ENCODE measurements around the gene ZNF407. TPM values are rescaled to one million over a fixed set of nuclear protein-coding genes. Genes with fewer than 3 reads are reported as not detected.
A peak's percentile ranks its signal among the peaks of the same experiment; 100 is the strongest.

The ZNF407 gene
- total and polyA plus RNA-seq, 2 donors from 2014 or later, result 2.5 to 17.8 TPM

DNA sequence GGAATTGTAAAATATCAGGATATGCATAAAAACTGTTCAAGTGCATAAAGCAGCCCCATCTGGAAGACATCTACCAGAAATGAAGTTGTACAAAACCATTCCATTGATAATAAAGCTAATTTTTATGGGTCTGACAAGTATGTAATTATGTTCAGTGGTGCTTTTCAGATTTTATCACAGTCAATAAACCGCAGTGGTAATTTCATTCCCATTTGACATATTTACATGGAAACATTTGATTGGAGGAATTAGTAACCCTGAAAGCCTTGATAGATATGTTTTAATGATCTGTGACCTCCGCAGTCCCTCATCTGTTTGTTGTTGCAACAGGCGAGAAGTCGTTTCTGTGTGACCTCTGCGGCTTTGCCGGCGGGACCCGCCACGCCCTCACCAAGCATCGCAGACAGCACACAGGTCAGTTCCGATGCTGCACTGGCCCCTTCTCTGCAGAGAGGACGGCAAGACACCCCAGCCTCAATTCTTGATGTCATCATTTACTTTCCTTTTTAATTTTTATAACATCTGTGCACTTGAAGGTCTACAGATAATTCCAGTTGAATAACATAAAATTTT is 283.1 kb downstream of the ZNF407 start:
- peaks cover 0 to 2% (median 0%) of the 10 kb centered on the region in 3 donors for H3K36me3 ChIP-seq (ENCODE audit: control insufficient read depth in 2 of 3, insufficient read depth in 3 of 3, low read length in 3 of 3)
- H3K4me1 ChIP-seq (ENCODE audit: control insufficient read depth in 2 of 3, insufficient read depth in 2 of 3, low read depth in 1 of 3, low read length in 3 of 3), result no peaks in the 10 kb centered on the region
- no peak overlapping the region for H3K4me3 ChIP-seq (ENCODE audit: low read length in 3 of 3)
- peak in 2 of 5 donors; percentile 14 to 33 for DNase-seq
- H3K27ac ChIP-seq (ENCODE audit: low read depth in 2 of 2, low read length in 2 of 2), result no peak overlapping the region
- no peaks in the 10 kb centered on the region for H3K9me3 ChIP-seq (ENCODE audit: control insufficient read depth in 2 of 3, insufficient read depth in 1 of 3, low read length in 3 of 3)
- no peak for FAIRE-seq
- TF ChIP-seq, protein P1, sequence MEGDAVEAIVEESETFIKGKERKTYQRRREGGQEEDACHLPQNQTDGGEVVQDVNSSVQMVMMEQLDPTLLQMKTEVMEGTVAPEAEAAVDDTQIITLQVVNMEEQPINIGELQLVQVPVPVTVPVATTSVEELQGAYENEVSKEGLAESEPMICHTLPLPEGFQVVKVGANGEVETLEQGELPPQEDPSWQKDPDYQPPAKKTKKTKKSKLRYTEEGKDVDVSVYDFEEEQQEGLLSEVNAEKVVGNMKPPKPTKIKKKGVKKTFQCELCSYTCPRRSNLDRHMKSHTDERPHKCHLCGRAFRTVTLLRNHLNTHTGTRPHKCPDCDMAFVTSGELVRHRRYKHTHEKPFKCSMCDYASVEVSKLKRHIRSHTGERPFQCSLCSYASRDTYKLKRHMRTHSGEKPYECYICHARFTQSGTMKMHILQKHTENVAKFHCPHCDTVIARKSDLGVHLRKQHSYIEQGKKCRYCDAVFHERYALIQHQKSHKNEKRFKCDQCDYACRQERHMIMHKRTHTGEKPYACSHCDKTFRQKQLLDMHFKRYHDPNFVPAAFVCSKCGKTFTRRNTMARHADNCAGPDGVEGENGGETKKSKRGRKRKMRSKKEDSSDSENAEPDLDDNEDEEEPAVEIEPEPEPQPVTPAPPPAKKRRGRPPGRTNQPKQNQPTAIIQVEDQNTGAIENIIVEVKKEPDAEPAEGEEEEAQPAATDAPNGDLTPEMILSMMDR (IDR thresholded peaks at IDR 0.05; ENCODE audit: borderline replicate concordance, extremely low read depth, insufficient read depth), result no peak
- no peaks in the 10 kb centered on the region for H3K27me3 ChIP-seq (ENCODE audit: control insufficient read depth, insufficient read depth, low read length)
- H3K9ac ChIP-seq (ENCODE audit: low read length in 3 of 3), result no peak overlapping the region
- intact Hi-C loops (cut with DNase I), result no loop called here

DNA sequence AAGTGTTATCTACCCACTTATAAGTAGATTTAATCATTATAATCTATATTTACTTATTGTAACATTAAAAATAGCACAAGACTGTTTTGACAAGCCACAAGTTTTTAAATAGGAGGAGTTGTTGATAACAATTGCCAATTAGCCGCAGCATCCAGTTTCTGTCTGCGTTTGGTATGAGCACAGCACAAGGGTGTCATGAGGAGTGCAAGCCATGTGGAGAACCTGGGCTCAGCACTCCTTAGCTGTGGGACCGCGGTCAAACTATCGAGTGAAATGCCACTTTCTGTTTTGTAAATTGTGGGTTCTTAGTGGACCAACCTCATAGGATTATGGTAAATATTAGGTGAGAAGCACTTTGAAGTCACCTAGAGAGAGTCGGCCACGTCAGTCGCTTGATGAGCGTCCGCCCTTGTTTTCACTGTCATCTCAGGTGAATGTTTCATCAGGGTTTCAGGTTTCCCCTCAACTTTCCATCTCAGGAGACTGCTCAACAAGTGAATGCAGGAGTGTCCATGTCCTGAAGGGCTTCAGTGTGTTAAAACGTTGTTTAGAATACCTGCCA is 294.5 kb downstream of the ZNF407 start:
- intact Hi-C loops (cut with DNase I), result no loop called here
- TF ChIP-seq, protein P1 (IDR thresholded peaks at IDR 0.05; ENCODE audit: borderline replicate concordance, extremely low read depth, insufficient read depth), result no peak
- Histone ChIP-seq H3K9ac (ENCODE audit: low read length in 3 of 3) (no peak overlapping the region), H3K27me3 (ENCODE audit: control insufficient read depth, insufficient read depth, low read length) (no peaks in the 10 kb centered on the region), H3K27ac (ENCODE audit: low read depth in 2 of 2, low read length in 2 of 2) (no peak overlapping the region), H3K4me1 (ENCODE audit: control insufficient read depth in 2 of 3, insufficient read depth in 2 of 3, low read depth in 1 of 3, low read length in 3 of 3) (no peaks in the 10 kb centered on the region), H3K36me3 (ENCODE audit: control insufficient read depth in 2 of 3, insufficient read depth in 3 of 3, low read length in 3 of 3) (peaks cover 0 to 3% (median 0%) of the 10 kb centered on the region in 3 donors), H3K9me3 (ENCODE audit: control insufficient read depth in 2 of 3, insufficient read depth in 1 of 3, low read length in 3 of 3) (no peaks in the 10 kb centered on the region), H3K4me3 (ENCODE audit: low read length in 3 of 3) (no peak overlapping the region)
- FAIRE-seq (no peak), DNase-seq (peak in 2 of 5 donors; percentile 13 to 15)

DNA sequence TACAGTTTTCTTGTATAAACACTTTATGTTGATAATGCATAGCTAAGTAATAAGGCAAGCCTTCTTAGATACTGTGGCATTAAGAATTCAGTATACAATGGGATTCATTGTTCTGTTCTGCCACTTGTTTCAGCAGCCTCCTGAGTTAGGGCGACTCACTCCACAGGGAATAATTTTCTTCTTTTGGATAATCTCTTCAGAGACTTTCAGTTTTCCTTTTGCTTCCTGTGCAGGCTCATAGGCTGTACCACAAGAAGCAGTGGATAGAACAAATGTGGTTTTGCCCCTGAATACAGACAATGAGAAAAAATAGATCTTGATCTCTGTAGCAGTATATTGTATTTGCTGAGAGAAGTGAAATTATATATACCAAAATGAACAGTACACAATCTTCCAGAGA is 298.0 kb downstream of the ZNF407 start:
- intact Hi-C loops (cut with DNase I), result no loop called here
- Histone ChIP-seq H3K36me3 (ENCODE audit: control insufficient read depth in 2 of 3, insufficient read depth in 3 of 3, low read length in 3 of 3) (peaks cover 0 to 2% (median 0%) of the 10 kb centered on the region in 3 donors), H3K27me3 (ENCODE audit: control insufficient read depth, insufficient read depth, low read length) (no peaks in the 10 kb centered on the region)

More for the DNA sequence above, 298.0 kb downstream of the ZNF407 start:
- Histone ChIP-seq H3K4me1 (ENCODE audit: control insufficient read depth in 2 of 3, insufficient read depth in 2 of 3, low read depth in 1 of 3, low read length in 3 of 3) (no peaks in the 10 kb centered on the region), H3K4me3 (ENCODE audit: low read length in 3 of 3) (no peak overlapping the region), H3K9me3 (ENCODE audit: control insufficient read depth in 2 of 3, insufficient read depth in 1 of 3, low read length in 3 of 3) (no peaks in the 10 kb centered on the region), H3K9ac (ENCODE audit: low read length in 3 of 3) (no peak overlapping the region), H3K27ac (ENCODE audit: low read depth in 2 of 2, low read length in 2 of 2) (no peak overlapping the region)
- FAIRE-seq (no peak), DNase-seq (no peak)
- TF ChIP-seq, protein P1 (IDR thresholded peaks at IDR 0.05; ENCODE audit: borderline replicate concordance, extremely low read depth, insufficient read depth), result no peak
